TTC549 (cell line): ENCODE data around the gene ANKRD33B.
"Not testable (repeated sequence)": the region's sequence is repeated elsewhere in the genome, so short reads cannot be mapped to it uniquely, and the experiment has no call there.

Source experiments
- FAIRE-seq: peaks from 2 replicates; lab custom pipeline; 2012; peaks lifted over from hg19 to GRCh38; lab: Jason Lieb, UNC

The ANKRD33B gene

GRCh38 chr5:10559151-10559550 lies 4.7 kb upstream of the ANKRD33B start:
- no peak for FAIRE-seq

- no peak for FAIRE-seq
Measured at GRCh38 chr5:10559871-10560270, 4.0 kb upstream of the ANKRD33B start.

GRCh38 chr5:10562201-10563109 lies 1.4 kb upstream of the ANKRD33B start:
- FAIRE-seq: no peak

- no peak for FAIRE-seq
Measured at GRCh38 chr5:10563110-10563944, 543 bp upstream of the ANKRD33B start.

- FAIRE-seq: no peak
Measured at GRCh38 chr5:10564838-10565784, 1.2 kb downstream of the ANKRD33B start.

- FAIRE-seq: no peak
Measured at GRCh38 chr5:10565785-10566542, 2.1 kb downstream of the ANKRD33B start.

GRCh38 chr5:10566543-10567068 lies 2.7 kb downstream of the ANKRD33B start:
- FAIRE-seq: no peak

GRCh38 chr5:10567121-10567591 lies 3.3 kb downstream of the ANKRD33B start:
- FAIRE-seq: no peak

DNA sequence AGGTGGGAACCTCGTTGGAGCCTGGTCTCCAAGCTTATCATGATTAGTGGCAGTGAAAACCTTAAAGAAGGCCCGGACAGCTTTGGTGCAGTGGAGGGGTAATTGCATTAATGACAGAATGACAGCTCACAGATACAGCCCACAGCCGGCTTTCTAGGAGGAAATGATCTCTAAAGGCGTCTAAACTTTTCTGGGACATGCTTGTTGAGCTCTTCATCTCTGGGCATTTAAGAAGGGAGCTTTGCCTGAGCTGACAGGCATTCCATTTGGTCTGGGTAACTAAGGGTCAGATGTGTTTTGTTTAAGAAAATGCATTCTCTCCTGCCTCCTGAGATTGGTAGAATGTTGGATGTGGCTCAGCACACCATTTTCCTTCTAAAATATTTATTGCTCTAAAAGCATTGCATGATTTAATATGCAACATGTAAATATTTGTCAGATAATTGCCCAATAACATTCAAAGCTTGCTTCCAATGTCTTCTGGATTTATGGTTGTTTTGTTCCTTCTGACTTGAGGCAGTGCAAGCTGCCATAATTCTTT lies 4.0 kb downstream of the ANKRD33B start:
- FAIRE-seq: no peak

DNA sequence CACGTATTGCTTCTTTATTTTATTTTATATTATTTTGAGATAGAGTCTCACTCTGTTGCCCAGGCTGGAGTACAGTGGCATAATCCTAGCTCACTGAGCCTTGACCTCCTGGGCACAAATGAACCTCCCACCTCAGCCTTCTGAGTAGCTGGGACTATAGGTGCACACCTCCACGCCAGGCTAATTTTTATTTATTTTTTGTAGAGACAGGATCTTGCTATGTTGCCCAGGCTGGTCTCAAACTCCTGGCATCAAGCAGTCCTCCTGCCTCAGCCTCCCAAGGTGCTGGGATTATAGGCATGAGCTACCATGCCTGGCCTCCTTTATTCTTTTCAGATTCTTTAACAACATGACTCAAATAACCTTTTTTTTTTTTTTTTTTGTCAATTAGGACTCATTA lies 6.7 kb downstream of the ANKRD33B start:
- not testable (repeated sequence) for FAIRE-seq

GRCh38 chr5:10572451-10572850 lies 8.6 kb downstream of the ANKRD33B start:
- FAIRE-seq: no peak

- no peak for FAIRE-seq
Measured at GRCh38 chr5:10573487-10574145, 9.7 kb downstream of the ANKRD33B start.

GRCh38 chr5:10574879-10575278 lies 11.0 kb downstream of the ANKRD33B start:
- not testable (repeated sequence) for FAIRE-seq

- no peak for FAIRE-seq
Measured at GRCh38 chr5:10576121-10576789, 12.4 kb downstream of the ANKRD33B start.

- no peak for FAIRE-seq
Measured at GRCh38 chr5:10576790-10577189, 12.9 kb downstream of the ANKRD33B start.

DNA sequence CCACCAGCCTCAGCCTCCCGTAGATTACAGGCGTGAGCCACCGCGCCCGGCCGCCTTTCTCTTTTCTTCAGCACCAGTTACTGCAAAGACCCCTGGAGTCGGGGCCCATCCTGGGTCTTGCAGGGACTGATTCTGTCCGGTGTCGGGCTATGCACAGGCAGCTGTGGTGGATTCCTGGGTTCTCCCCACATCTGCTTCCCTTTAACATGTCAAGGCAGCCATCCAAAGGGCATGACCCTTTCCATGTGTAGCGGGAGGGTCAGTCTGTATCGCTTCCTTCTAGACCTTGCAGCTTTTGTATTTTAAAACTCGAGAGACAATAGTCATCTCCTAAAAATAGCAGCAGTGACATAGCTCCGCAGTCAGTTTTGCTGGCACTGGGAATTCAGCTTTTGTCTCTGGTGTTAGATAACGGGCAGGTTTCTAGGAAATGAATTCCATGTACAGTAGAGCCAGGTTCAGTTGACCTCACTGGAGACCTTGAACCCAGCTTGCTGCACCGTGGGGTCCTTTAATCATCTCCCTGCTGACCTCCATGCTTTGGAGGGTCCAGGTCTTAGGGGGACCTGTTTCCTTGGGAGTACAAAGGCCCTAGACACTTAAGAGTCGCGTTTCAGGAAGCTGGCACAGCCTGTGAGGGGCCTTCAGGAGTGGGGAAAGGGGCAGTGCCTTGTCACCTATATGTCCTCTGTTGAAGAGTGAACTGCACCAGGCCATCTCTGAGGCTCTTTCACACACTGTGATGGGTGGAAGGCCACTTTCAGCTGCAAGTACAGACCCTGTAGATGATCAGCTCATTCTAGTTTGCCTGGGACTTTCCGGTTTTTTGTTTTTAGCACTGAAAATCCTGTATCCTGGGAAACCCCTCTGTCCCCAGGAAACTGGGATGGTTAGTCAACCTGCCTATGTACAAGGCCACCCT lies 13.8 kb downstream of the ANKRD33B start:
- FAIRE-seq: no peak

GRCh38 chr5:10578293-10578665 lies 14.4 kb downstream of the ANKRD33B start:
- no peak for FAIRE-seq

DNA sequence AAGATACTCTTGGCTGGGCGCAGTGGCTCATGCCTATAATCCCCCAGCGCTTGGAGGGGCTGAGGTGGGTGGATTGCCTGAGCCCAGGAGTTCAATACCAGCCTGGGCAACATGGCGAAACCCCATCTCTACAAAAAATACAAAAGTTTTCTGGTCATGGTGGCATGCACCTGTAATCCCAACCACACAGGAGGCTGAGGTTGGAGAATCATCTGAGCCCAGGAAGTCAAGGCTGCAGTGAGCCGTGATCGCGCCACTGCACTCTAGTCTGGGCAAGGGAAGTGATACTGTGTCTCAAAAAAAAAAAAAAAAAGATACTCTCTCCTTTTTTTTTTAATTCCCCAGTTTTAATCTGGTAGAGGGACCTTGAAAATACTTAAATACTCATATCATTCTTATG lies 15.0 kb downstream of the ANKRD33B start:
- FAIRE-seq: no peak
